CD4-positive, alpha-beta T cell treated with Interleukin-15 for 4 hours (primary cell): Measurements from ENCODE around the gene PRAC2.

Source experiments
- DNase-seq: peaks from one replicate; pipeline ENCODE4 v3.0.0-alpha.2; 2020; ENCODE audit warnings: low spot score

Gene PRAC2

GRCh38 chr17:48734333-48735061 lies 11.5 kb downstream of the PRAC2 start:
- no peak for DNase-seq

- no peak for DNase-seq
Measured at GRCh38 chr17:48735062-48735351, 12.0 kb downstream of the PRAC2 start.

- DNase-seq = no peak
Measured at GRCh38 chr17:48737330-48738043, 14.5 kb downstream of the PRAC2 start.

- DNase-seq = no peak
Measured at GRCh38 chr17:48738424-48738802, 15.4 kb downstream of the PRAC2 start.

GRCh38 chr17:48738803-48739526 lies 16.0 kb downstream of the PRAC2 start:
- no peak for DNase-seq

GRCh38 chr17:48740537-48740936 lies 17.6 kb downstream of the PRAC2 start:
- DNase-seq = no peak

- no peak for DNase-seq
Measured at GRCh38 chr17:48745381-48746275, 22.6 kb downstream of the PRAC2 start.

GRCh38 chr17:48746916-48747444 lies 24.0 kb downstream of the PRAC2 start:
- DNase-seq = no peak

GRCh38 chr17:48747445-48748363 lies 24.7 kb downstream of the PRAC2 start:
- DNase-seq = no peak

GRCh38 chr17:48748718-48749566 lies 26.0 kb downstream of the PRAC2 start:
- no peak for DNase-seq

GRCh38 chr17:48749621-48750553 lies 26.9 kb downstream of the PRAC2 start:
- no peak for DNase-seq

GRCh38 chr17:48751172-48751571 lies 28.2 kb downstream of the PRAC2 start:
- DNase-seq = no peak

- no peak for DNase-seq
Measured at GRCh38 chr17:48751733-48752398, 28.9 kb downstream of the PRAC2 start.

- no peak for DNase-seq
Measured at GRCh38 chr17:48752399-48753288, 29.7 kb downstream of the PRAC2 start.

GRCh38 chr17:48753794-48754499 lies 31.0 kb downstream of the PRAC2 start:
- no peak for DNase-seq

GRCh38 chr17:48754500-48755261 lies 31.7 kb downstream of the PRAC2 start:
- DNase-seq = no peak
